Measurements from ENCODE around the gene ARHGEF1.
"Not testable (repeated sequence)": the region's sequence is repeated elsewhere in the genome, so short reads cannot be mapped to it uniquely, and the experiment has no call there.

Gene ARHGEF1

DNA sequence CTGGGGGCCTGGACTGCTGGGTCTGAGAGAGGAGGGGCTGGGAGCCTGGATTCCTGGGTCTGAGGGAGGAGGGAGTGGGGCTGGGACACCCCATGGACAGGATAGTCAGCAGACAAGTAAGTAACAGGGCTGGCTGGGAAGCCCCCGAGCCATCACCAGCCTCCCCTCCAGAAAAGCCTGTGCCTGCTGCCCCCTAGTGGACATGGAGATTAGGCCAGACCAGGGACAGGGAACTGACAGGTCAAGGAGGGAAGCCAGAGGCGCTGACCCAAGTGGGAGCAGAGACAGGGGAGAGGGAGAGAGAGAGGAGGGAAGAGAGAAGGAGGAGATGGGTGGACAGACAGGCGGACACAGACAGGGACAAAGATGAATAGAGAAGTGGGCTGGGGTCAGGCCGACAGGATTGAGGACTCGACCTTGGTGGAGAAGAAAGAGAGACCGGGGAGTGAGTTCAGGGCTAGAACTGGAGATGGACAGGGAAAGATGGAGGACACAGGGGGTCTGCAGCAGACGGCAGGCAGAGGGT is 51.9 kb downstream of the ARHGEF1 start:
- peak; percentile 53 for DNase-seq

DNA sequence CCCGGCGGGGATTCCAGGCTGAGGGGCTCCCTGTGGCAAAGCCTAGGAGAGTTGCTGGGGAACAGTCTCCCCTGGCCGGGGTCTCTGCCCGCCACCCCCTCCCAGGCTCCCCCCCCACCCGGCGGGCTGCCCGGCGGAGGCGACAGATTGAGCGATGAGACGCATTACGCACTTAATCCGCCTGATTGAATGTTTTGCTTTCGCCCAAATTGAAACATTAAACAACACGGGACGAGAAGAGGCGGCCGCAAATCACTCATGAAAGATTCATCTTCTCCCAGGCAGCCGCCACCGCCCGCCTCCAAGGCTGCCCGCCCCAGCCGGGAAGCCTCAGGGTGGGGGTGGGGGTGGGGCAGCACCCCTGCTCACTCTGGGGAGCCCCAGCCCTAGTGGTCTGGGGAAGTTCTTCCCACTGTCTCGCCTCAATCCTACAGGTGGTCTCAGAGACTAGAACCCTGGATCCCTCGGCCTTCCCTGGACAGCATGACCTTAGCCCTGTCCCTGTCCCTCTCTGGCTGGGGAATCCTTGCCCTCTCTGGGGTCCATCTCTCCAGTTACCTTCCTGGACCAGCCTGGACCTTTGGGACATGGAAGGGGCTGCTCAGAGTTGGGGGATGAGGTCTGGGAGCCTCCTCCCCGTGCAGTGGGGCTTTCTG is 52.9 kb downstream of the ARHGEF1 start:
- no peak for DNase-seq

DNA sequence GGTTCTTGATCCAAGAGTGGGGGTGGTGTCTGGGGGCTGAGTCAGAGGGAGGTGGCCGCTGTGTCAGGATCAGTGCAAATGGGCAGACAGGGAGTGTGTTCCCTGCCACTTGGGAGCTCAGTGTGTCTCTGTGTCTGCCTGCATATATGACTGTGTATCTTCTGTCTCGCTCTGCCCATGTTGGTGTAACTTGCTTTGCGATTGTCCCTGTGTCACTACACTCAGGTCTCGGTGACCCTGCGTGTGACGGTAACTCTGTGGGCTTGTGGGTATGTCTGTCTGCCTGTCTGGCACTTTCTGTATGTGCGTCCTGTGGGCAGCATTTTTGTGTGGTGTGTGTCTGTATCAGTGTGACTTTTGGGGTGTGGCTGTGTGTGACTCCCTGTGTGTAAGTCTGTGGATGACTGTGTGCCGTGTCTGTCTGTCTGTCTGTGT is 53.4 kb downstream of the ARHGEF1 start:
- DNase-seq, result no peak

DNA sequence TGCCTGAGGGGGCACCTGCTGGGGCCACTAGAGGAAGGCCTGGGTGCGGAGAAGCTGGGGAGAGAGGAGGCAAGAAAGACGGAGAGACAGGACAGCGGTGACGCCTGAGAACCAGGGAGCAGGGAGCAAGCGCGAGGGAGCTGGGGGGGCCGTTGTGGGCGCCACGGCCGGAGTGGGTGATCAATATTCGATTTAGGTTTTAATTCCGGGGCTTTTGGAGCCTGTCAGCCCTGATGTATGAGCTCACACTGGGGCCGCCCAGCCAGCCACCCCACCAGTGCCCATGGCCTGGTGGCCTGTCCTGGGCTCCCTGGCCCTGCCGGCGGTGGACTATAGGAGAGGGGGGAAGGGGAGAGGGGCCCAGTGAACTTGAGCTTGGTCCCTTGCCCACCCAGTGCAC is 54.0 kb downstream of the ARHGEF1 start:
- no peak for DNase-seq

DNA sequence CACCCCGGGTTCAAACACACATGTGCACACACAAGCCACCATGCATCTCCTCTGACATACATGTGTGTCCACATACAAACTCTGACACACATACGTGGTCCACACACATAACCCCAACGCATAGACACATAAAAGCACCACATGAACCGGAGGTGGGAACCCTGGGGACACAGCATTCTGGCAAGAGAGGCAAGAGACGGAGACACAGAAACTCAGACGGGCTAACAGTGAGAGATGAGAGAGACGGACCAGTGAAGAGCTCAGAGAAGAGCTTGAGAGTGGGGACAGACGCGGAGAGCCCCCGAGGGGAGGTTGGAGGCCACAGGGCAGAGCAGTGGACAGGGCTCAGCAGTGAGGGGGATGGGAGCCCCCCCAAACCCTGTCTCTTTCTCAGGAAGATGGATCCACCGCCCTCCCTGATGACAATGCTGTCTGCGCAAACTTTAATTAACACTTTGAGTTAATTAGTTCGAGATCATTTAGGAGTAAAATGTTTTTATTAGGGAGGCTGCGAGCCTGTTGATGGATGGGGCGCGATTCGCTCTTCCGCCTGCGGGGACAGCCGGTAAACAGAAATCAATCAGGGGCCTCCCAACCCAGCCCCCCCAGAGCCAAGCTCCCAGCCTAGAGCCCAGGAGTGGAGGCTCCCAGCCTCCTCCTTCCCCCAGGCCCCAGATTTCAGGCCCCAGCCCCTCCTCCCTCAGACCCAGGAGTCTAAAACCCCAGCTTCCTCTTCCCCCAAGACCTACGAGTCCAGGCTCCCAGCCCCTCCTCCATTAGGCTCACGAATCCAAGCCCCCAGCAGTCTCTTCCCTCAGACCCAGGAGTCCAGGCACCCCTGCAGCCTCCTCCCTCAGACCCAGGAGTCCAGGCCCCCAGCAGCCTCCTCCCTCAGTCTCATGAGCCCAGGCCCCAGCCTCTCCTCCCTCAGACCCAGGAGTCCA is 54.8 kb downstream of the ARHGEF1 start:
- no peak for DNase-seq

DNA sequence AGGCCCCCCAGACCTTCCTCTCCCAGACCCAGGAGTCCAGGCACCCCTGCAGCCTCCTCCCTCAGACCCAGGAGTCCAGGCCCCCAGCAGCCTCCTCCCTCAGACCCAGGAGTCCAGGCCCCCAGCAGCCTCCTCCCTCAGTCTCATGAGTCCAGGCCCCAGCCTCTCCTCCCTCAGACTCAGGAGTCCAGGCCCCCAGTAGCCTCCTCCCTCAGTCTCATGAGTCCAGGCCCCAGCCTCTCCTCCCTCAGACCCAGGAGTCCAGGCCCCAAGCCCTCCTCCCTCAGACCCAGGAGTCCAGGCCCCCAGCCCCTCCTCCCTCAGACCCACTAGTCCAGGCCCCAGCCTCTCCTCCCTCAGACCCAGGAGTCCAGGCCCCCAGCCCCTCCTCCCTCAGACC is 56.2 kb downstream of the ARHGEF1 start:
- DNase-seq, result not testable (repeated sequence)

DNA sequence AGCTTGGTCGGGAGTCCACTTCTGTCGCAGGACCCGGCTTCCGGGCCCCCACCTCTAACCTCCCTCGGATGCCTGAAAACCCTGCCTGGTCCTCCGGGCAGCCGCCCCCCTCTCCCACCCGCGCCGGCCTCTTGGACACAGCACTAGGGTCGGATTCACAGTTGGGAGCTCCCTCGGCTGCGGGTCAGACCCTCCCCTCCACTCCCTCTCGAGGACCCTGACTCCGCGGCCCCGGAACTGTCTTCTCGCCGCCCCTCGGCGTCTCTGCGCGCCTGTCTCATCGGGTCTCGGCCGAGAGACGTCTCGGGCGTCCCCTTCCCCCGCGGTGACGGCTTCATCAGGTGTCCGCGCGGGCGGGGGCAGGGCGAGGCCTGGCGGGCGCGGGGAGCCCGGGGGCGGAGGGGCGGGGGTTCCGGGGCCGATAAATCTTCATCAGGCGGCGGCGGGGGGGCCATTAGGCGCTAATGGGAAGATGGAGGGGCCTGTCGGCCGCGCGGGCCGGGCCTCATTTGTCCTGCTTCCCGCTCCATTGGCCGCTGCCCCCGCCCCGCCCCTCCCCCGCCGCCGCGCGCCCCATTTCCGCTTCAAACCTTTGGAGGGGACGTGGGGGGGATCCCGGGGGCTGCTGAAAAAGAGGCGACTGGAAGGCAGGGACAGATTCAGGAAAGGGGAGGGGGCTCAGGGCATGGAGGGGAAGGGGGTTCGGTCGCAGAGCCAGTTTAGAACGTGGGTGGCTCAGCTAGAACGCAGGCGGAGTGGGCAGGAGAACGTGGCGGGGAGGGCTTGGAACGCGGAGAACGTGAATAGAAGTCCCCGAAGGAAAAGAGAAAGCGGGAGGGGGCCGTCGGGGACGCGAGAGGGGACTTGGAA is 57.1 kb downstream of the ARHGEF1 start:
- no peak for DNase-seq

DNA sequence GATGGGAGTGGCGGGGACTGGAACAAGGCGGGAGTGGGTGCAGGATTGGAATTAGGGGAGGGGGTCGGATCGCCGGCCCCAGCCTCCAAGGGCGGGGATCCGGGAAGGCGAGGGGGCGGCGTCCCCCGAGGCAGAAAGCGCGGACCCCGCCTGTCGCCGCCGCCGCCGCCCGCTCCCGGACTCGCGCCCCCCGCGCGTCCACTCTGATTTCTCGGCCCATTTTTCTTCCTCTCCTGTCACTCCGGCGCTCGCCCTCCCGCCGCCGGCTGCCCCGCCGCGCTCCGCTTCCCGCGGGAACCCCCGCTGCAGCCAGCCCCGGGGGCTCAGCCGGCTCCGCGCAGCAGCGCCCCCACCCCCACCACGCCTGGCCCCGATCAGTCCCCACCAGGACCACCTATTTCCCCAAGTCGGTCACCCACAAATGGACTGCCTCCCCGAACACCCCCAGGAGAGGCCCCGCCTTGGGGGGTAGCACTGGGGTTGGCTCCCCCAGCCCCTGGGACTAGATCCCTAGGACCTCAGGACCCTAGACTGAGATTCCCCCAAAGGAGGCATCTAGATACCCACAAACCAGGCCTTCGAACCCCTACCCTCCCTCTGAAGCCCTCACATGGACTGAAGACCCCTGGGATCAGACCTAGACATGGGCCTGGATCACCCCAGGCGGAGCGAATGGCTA is 57.9 kb downstream of the ARHGEF1 start:
- no peak for DNase-seq

DNA sequence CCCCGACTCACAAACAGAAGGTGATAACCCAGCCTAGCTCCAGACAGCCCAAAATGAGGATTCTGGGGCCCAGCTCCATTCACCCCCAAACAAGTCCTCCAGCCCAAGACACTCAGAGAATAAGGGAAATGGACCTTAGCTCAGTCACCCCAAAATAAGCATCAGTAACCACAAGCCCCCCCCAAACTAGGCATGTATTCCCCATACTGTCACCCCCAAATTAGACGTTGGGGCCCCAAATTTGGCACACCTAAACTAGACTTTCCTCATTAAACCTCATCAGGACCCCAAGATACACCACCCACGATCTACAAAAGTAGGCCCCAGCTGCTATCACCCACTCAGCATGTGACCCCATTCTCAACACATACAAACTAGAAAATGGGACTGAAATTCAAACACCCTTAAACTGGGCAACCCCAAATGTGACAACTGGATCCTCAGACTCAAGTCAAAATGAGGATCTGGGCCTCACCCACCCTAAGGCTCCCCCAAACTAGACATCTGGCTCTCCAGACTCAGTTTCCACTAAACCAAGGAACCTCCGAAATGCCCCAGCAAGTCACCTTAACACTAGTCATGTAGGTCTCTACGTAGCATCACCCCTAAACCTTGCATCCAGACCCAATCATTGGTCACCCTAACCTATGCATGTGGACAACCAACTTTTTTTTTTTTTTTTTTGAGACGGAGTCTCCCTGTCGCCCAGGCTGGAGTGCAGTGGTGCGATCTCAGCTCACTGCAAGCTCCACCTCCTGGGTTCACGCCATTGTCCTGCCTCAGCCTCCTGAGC is 58.6 kb downstream of the ARHGEF1 start:
- no peak for DNase-seq

DNA sequence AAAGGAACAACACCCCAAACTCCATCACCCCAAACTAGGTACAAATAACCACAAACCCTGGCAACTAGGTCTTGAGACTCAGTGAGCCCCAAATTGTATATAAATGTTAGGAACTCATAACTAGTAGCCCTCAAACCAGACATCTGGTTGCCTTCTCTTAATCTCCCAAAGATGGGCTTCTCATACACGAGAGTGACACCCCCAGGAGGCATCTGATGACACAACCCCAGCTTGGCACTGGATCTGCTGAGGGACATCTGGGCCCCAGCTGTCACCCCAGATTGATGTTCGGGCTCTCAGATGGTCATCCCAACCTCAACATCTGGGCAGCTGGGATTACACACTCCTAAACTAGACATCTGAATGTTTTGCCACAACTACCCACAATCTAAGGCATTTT is 61.4 kb downstream of the ARHGEF1 start:
- no peak for DNase-seq

DNA sequence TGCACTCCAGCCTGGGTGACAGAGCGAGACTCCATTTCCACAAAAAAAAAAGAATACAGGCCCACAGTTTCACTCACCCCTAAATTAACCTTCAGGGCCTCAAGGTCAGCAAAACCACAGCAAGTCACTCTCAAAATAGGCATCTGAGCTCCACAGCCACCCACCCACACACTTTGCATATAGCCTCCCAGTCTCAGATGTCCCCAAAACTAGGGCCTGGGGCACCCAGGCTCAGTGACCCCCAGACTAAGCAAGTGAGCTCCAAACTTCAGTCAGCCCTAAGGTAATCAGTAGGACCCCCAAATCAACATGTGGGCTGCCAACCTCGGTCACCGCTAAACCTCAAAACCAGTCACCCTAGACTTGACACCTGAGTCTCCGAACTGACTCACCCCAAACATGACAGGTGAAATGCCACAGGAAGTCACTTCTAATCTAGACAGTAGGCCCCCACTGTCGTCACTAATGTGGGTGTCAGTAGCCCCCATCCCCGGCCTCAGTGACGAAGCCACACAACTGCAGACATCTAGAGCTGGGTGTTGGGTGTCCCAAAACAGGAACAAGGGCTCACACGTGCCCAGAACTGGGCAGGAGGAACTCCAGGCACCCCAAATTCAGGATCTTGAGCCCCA is 62.3 kb downstream of the ARHGEF1 start:
- no peak for DNase-seq

DNA sequence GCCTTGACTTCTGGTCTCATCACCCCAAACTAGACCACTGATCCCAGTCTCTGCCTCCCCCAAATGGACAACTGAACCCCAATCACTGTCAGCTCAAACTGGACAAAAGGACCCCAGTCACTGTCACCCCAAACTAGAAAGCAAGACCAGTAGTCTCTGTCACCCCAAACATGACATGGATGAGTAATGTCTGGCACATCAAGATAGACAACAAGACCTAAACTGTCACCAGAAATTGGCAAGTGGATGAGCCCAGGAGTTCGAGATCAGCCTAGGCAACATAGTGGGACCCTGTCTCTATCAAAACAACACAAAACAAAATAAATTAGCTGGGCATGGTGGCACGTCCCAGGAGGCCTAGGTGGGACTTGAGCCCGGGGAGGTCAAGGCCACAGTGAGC is 64.1 kb downstream of the ARHGEF1 start:
- DNase-seq, result no peak

DNA sequence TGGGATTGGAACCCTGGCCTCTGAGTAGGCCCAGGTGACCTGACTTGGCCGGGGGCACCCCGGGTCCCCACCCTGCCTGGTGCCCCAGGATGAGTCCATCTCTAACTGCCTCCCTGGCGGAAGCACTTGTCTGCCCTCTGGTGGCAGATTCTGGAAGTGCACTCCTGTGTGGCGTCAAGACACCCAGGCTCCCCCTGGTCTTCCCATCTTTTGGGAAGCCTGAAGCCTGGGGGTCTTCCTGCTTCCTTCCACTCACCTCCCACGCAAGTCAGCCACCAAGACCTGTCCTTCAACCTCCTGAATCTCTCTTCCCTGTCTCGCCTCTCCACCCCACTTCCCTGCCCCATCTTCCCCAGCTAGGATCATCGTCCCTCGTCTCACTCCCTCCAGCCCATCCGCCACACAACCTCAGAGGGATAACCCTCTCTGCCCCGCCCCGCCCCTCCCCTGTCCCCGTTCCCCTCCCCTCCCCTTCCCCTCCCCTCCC is 68.7 kb downstream of the ARHGEF1 start:
- peak; percentile 37 for DNase-seq

DNA sequence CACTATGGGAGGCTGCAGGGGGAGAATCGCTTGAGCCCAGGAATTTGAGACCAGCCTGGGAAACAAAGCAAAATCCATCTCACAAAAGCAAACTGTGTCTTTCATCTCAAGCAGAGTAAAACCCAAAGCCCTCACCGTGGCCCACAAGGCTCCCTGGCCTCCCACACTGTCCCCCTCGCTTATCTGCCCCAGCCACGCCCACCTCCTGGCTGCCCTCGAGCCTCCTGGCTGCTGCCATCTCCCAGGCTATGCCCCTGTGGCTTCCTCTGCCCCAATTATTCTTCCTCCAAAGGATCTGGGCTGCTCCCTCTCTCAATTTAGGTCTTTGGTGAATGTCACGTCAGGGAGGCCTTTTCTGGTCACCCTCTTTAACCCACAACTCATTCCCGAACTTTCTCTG is 72.5 kb downstream of the ARHGEF1 start:
- no peak for DNase-seq

DNA sequence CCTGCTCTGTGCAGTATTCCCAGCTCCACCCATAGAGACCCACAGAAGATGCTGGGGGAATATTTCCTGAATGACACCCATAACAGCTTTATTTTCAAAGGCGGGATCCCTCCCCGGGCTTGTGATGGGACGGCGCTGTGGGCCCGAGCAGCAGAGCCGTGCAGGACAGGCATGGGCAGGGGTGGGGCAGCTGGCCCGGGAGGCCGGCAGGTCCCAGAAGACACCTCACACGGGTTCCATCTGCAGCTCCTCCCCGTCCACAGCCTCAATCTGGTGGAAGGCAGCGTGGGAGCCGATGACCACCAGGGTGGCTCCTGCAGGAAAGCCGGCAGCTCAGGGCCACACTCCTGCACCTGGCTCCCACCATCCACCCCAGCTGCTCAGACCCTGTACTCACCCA is 73.6 kb downstream of the ARHGEF1 start:
- DNase-seq, result no peak

Data from NCI-H526 treated with DMSO at 0.1 percent for 48 hours (cell line).